MM.1S (cell line): Measurements from ENCODE around the gene EEF1AKMT1.

Experiments used
- DNase-seq: peaks from one replicate; pipeline ENCODE4 v3.0.0-alpha.2; 2015
- H2AFZ ChIP-seq: fragments of 300-600 bp; sonication (generic); 2 replicates; pipeline ENCODE4 v1.6.0; 2016; ENCODE audit warnings: antibody characterized with exemption, low read length
- H3F3A ChIP-seq: fragments of 300-600 bp; sonication (generic); 2 replicates; pipeline ENCODE4 v1.6.1; 2016; ENCODE audit warnings: mild to moderate bottlenecking, antibody characterized with exemption, low read length, moderate library complexity, mixed read lengths; ENCODE audit not compliant: insufficient read depth
- H3K27ac ChIP-seq: fragments of 300-600 bp; sonication (generic); 2 replicates; pipeline ENCODE4 v1.5.1; 2016; ENCODE audit warnings: mild to moderate bottlenecking, low read length
- H3K27me3 ChIP-seq: fragments of 300-600 bp; sonication (generic); replicated peaks from 2 replicates; pipeline ENCODE4 v1.6.0; 2016; ENCODE audit warnings: low read length; ENCODE audit not compliant: insufficient read depth
- H3K36me3 ChIP-seq: fragments of 300-600 bp; sonication (generic); replicated peaks from 2 replicates; pipeline ENCODE4 v1.6.1; 2016; ENCODE audit warnings: mild to moderate bottlenecking, low read length, mixed read lengths; ENCODE audit not compliant: insufficient read depth
- H3K4me1 ChIP-seq: fragments of 300-600 bp; sonication (generic); 2 replicates; pipeline ENCODE4 v1.6.1; 2016; ENCODE audit warnings: low read length, mixed read lengths
- H3K4me2 ChIP-seq: fragments of 300-600 bp; sonication (generic); 2 replicates; pipeline ENCODE4 v1.6.0; 2016; ENCODE audit warnings: low read depth, low read length
- H3K4me3 ChIP-seq: fragments of 300-600 bp; sonication (generic); 2 replicates; pipeline ENCODE4 v1.5.1; 2016; ENCODE audit warnings: low read length, mixed read lengths
- H3K79me2 ChIP-seq: fragments of 300-600 bp; sonication (generic); 2 replicates; pipeline ENCODE4 v1.6.1; 2016; ENCODE audit warnings: mixed run types, low read length, mixed read lengths
- H3K9ac ChIP-seq: fragments of 300-600 bp; sonication (generic); 2 replicates; pipeline ENCODE4 v1.6.1; 2016; ENCODE audit warnings: low read length, mixed read lengths
- H3K9me2 ChIP-seq: fragments of 300-600 bp; sonication (generic); replicated peaks from 2 replicates; pipeline ENCODE4 v1.6.1; 2016; ENCODE audit warnings: mild to moderate bottlenecking, low read length, mixed read lengths; ENCODE audit not compliant: insufficient read depth
- H3K9me3 ChIP-seq: fragments of 300-600 bp; sonication (generic); replicated peaks from 2 replicates; pipeline ENCODE4 v1.6.1; 2016; ENCODE audit warnings: mild to moderate bottlenecking, low read length, mixed read lengths; ENCODE audit not compliant: insufficient read depth
- H4K20me1 ChIP-seq: fragments of 300-600 bp; sonication (generic); 2 replicates; pipeline ENCODE4 v1.6.1; 2016; ENCODE audit warnings: mild to moderate bottlenecking, low read length, moderate library complexity, mixed read lengths; ENCODE audit not compliant: insufficient read depth
- CTCF ChIP-seq: fragments of 300-600 bp; sonication (generic); IDR thresholded peaks from 2 replicates; pipeline ENCODE4 v1.5.1; 2016; ENCODE audit warnings: antibody characterized with exemption, low read length, mixed read lengths
- EZH2 ChIP-seq: fragments of 300-600 bp; sonication (generic); optimal IDR thresholded peaks from 2 replicates; pipeline ENCODE3; 2017; ENCODE audit warnings: low read depth, mild to moderate bottlenecking, antibody characterized with exemption, low read length, mixed read lengths
- EZH2phosphoT487 ChIP-seq: fragments of 300-600 bp; sonication (generic); IDR thresholded peaks from 2 replicates; pipeline ENCODE4 v1.6.1; 2018; ENCODE audit warnings: antibody characterized with exemption, low read length

EEF1AKMT1 gene

GRCh38 chr13:20729633-20730585 is 43.9 kb downstream of the EEF1AKMT1 start:
- H3K4me1 ChIP-seq, result no peaks in the 10 kb centered on the region

GRCh38 chr13:20728579-20729311 is 45.0 kb downstream of the EEF1AKMT1 start:
- no peak for DNase-seq
- Histone ChIP-seq H2AFZ (no peak overlapping the region), H4K20me1 (no peaks in the 10 kb centered on the region), H3K9ac (no peak overlapping the region), H3K9me3 (no peaks in the 10 kb centered on the region), H3K36me3 (no peaks in the 10 kb centered on the region), H3K27ac (no peak overlapping the region), H3K27me3 (no peaks in the 10 kb centered on the region), H3K79me2 (no peaks in the 10 kb centered on the region), H3F3A (no peaks in the 10 kb centered on the region), H3K4me3 (no peak overlapping the region), H3K4me2 (no peak overlapping the region), H3K9me2 (no peaks in the 10 kb centered on the region), H3K4me1 (no peaks in the 10 kb centered on the region)
- TF ChIP-seq CTCF, result no peak
- no peak for TF ChIP-seq EZH2phosphoT487
- TF ChIP-seq EZH2, result no peak

More at GRCh38 chr13:20729633-20730585, 43.9 kb downstream of the EEF1AKMT1 start:
- no peaks in the 10 kb centered on the region for H3K9me2 ChIP-seq
- H3K27me3 ChIP-seq, result no peaks in the 10 kb centered on the region
- no peak overlapping the region for H3K4me3 ChIP-seq
- no peak for DNase-seq
- H3K27ac ChIP-seq, result no peak overlapping the region
- H3K4me2 ChIP-seq, result no peak overlapping the region
- H3K79me2 ChIP-seq, result no peaks in the 10 kb centered on the region
- no peaks in the 10 kb centered on the region for H4K20me1 ChIP-seq
- H3K36me3 ChIP-seq, result no peaks in the 10 kb centered on the region
- TF ChIP-seq EZH2 (no peak), EZH2phosphoT487 (no peak), CTCF (no peak)
- H3K9ac ChIP-seq, result no peak overlapping the region
- no peaks in the 10 kb centered on the region for H3K9me3 ChIP-seq
- no peaks in the 10 kb centered on the region for H3F3A ChIP-seq
- H2AFZ ChIP-seq, result no peak overlapping the region

- TF ChIP-seq CTCF, result no peak
- TF ChIP-seq EZH2phosphoT487, result no peak
- TF ChIP-seq EZH2, result no peak
Observed at GRCh38 chr13:20727856-20728255, 45.9 kb downstream of the EEF1AKMT1 start.

More at GRCh38 chr13:20727856-20728255, 45.9 kb downstream of the EEF1AKMT1 start:
- no peaks in the 10 kb centered on the region for H4K20me1 ChIP-seq
- H3K9me2 ChIP-seq, result no peaks in the 10 kb centered on the region
- no peak overlapping the region for H3K27ac ChIP-seq
- no peak overlapping the region for H3K4me2 ChIP-seq
- DNase-seq, result no peak
- no peaks in the 10 kb centered on the region for H3K4me1 ChIP-seq
- H3K36me3 ChIP-seq, result no peaks in the 10 kb centered on the region
- no peaks in the 10 kb centered on the region for H3K27me3 ChIP-seq
- H3K9me3 ChIP-seq, result no peaks in the 10 kb centered on the region
- H3K4me3 ChIP-seq, result no peak overlapping the region
- no peaks in the 10 kb centered on the region for H3F3A ChIP-seq
- no peak overlapping the region for H2AFZ ChIP-seq
- no peaks in the 10 kb centered on the region for H3K79me2 ChIP-seq
- H3K9ac ChIP-seq, result no peak overlapping the region
